Measurements from ENCODE around the gene SPATC1L.

DNA sequence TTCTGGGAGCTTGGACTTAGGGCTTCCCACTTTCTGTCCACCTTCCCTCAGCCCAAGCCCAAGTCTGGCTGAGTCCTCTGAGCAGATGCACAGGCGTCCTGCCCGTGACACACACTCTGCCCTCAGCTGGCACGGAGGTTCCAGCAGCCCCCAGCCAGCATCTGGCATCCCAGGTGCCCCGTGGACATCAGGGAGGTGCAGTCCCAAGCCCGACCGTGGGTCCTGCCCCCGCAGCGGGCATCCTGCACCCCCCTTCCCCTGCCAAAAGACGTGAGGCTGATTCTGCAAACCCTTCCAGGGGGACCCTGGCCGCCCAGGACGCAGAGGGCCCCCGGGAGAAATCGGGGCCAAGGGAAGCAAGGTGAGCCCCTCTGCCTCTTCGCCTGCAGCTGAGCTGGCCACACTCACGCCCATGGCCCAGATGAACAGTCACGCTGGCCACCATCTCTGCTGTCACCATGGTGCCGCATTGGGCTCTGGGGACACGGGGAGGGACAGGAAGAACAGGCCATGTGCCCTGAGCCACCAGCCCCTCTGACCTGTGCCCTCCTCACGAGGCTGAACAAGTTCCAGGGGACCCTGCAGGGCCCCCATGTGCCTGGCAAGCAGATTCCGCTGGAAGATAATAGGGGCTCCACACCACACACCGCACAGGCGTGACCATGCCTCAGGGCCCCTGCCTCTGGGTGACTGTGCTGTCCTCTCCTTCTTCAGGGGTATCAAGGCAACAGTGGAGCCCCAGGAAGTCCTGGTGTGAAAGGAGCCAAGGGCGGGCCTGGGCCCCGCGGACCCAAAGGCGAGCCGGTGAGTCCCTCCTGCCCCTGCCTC, 65.7 kb downstream of the SPATC1L start:
- TF ChIP-seq, protein P1, sequence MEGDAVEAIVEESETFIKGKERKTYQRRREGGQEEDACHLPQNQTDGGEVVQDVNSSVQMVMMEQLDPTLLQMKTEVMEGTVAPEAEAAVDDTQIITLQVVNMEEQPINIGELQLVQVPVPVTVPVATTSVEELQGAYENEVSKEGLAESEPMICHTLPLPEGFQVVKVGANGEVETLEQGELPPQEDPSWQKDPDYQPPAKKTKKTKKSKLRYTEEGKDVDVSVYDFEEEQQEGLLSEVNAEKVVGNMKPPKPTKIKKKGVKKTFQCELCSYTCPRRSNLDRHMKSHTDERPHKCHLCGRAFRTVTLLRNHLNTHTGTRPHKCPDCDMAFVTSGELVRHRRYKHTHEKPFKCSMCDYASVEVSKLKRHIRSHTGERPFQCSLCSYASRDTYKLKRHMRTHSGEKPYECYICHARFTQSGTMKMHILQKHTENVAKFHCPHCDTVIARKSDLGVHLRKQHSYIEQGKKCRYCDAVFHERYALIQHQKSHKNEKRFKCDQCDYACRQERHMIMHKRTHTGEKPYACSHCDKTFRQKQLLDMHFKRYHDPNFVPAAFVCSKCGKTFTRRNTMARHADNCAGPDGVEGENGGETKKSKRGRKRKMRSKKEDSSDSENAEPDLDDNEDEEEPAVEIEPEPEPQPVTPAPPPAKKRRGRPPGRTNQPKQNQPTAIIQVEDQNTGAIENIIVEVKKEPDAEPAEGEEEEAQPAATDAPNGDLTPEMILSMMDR (IDR thresholded peaks at IDR 0.05), result no peak
- TF ChIP-seq POLR2A (IDR thresholded peaks at IDR 0.05), result no peak
- TF ChIP-seq EP300 (IDR thresholded peaks at IDR 0.05), result no peak
- no peak for TF ChIP-seq POLR2AphosphoS5 (IDR thresholded peaks at IDR 0.05)

Measured in upper lobe of left lung (tissue), 4 donors.